DOHH2 (cell line): ENCODE data around the gene P2RX7.
"Not testable (repeated sequence)": the region's sequence is repeated elsewhere in the genome, so short reads cannot be mapped to it uniquely, and the experiment has no call there.

ENCODE experiments used
- EZH2phosphoT487 ChIP-seq: fragments of 200-600 bp; sonication (generic); IDR thresholded peaks from 2 replicates; pipeline ENCODE4 v1.6.1; 2017; ENCODE audit warnings: borderline replicate concordance, mild to moderate bottlenecking, antibody characterized with exemption, low read length, moderate library complexity, mixed read lengths
- TF ChIP-seq, protein P1 (sequence below): fragments of 200-600 bp; sonication (generic); IDR thresholded peaks from one replicate; pipeline ENCODE4 v1.5.1; 2014; ENCODE audit warnings: antibody characterized with exemption, mild to moderate bottlenecking, low read depth, low read length; ENCODE audit not compliant: poor library complexity, severe bottlenecking

DNA sequence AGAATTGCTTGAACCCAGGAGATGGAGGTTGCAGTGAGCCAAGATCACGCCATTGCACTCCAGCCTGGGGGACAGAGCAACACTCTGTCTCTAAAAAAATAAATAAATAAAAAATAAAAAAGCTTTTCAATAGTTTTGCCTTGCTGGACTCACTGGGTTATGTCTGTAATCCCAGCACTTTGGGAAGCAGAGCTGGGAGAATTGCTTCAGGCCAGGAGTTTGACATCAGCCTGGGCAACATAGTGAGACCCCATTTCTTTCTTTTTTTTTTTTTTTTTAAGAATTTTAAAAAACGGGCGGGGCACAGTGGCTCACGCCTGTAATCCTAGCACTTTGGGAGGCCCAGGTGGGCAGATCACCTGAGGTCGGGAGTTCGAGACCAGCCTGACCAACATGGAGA lies 68.5 kb downstream of the P2RX7 start:
- TF ChIP-seq, protein P1, sequence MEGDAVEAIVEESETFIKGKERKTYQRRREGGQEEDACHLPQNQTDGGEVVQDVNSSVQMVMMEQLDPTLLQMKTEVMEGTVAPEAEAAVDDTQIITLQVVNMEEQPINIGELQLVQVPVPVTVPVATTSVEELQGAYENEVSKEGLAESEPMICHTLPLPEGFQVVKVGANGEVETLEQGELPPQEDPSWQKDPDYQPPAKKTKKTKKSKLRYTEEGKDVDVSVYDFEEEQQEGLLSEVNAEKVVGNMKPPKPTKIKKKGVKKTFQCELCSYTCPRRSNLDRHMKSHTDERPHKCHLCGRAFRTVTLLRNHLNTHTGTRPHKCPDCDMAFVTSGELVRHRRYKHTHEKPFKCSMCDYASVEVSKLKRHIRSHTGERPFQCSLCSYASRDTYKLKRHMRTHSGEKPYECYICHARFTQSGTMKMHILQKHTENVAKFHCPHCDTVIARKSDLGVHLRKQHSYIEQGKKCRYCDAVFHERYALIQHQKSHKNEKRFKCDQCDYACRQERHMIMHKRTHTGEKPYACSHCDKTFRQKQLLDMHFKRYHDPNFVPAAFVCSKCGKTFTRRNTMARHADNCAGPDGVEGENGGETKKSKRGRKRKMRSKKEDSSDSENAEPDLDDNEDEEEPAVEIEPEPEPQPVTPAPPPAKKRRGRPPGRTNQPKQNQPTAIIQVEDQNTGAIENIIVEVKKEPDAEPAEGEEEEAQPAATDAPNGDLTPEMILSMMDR: not testable (repeated sequence)
- not testable (repeated sequence) for TF ChIP-seq EZH2phosphoT487
